SK-N-SH (cell line): ENCODE measurements around the gene PRRT1B. TPM values are rescaled to one million over a fixed set of nuclear protein-coding genes. Genes with fewer than 3 reads are reported as not detected.

ENCODE experiments used
- CTCF ChIA-PET: fragments of 300-600, 350-600 bp; formaldehyde crosslinking; extraction: SDS; loops from one replicate; lab custom pipeline; 2021; lab: Yijun Ruan, JAX
- POLR2A ChIA-PET: fragments of 350-600 bp; sonication (Branson Sonifier 250); formaldehyde crosslinking; extraction: SDS; loops from one replicate; lab custom pipeline; 2020; ENCODE audit warnings: antibody characterized with exemption, inconsistent platforms; lab: Yijun Ruan, JAX
- DNase-seq: peaks from one replicate; pipeline ENCODE4 v3.0.0; 2012
- H2AFZ ChIP-seq: fragments of 200-600 bp; sonication (generic); 2 replicates; pipeline ENCODE4 v1.8.1; 2016; ENCODE audit warnings: antibody characterized with exemption, mild to moderate bottlenecking, low read depth
- H3F3A ChIP-seq: fragments of 200-600 bp; sonication (generic); replicated peaks from 2 replicates; pipeline ENCODE3; 2016; ENCODE audit warnings: antibody characterized with exemption, mild to moderate bottlenecking; ENCODE audit not compliant: insufficient read depth
- H3K27ac ChIP-seq, 2 experiments: fragments of 200-500 bp in 1 of 2; fragments of 200-600 bp in 1 of 2; sonication (Bioruptor generic) in 1 of 2; sonication (generic), shearing (Covaris generic) in 1 of 2; 2 replicates each; pipeline versions ENCODE4 v1.5.1 to v1.6.1; 2014 to 2016; ENCODE audit warnings: low read depth in 2 of 2, inconsistent platforms in 1 of 2, low read length in 1 of 2, mild to moderate bottlenecking in 1 of 2, mixed read lengths in 1 of 2
- H3K27me3 ChIP-seq: fragments of 200-600 bp; sonication (generic), shearing (Covaris generic); 2 replicates; pipeline ENCODE4 v1.6.1; 2016; ENCODE audit warnings: mixed run types; ENCODE audit not compliant: insufficient read depth
- H3K36me3 ChIP-seq, 2 experiments: fragments of 200-500 bp in 1 of 2; fragments of 200-600 bp in 1 of 2; sonication (Bioruptor generic) in 1 of 2; sonication (generic) in 1 of 2; replicated peaks in 1 of 2; 2 replicates each; pipeline versions ENCODE3 to v1.5.1; 2014 to 2016; ENCODE audit warnings: low read length in 1 of 2, mild to moderate bottlenecking in 1 of 2; ENCODE audit not compliant: insufficient read depth in 2 of 2, control insufficient read depth in 1 of 2
- H3K4me1 ChIP-seq, 2 experiments: fragments of 200-500 bp in 1 of 2; fragments of 200-600 bp in 1 of 2; sonication (Bioruptor generic) in 1 of 2; sonication (generic), shearing (Covaris generic) in 1 of 2; 2 replicates each; pipeline versions ENCODE4 v1.5.1 to v1.6.1; 2014 to 2016; ENCODE audit warnings: low read depth in 1 of 2, low read length in 1 of 2, mixed run types in 1 of 2; ENCODE audit not compliant: insufficient read depth in 2 of 2, control insufficient read depth in 1 of 2
- H3K4me2 ChIP-seq: fragments of 200-600 bp; sonication (generic), shearing (Covaris generic); 2 replicates; pipeline ENCODE4 v1.6.1; 2017; ENCODE audit warnings: mixed run types
- H3K4me3 ChIP-seq, 2 experiments: fragments of 200-500 bp in 1 of 2; fragments of 200-600 bp in 1 of 2; sonication (Bioruptor generic) in 1 of 2; sonication (generic), shearing (Covaris generic) in 1 of 2; 2 replicates each; pipeline versions ENCODE4 v1.5.1 to v1.8.1; 2014 to 2016; ENCODE audit warnings: low read depth in 2 of 2, inconsistent platforms in 1 of 2, low read length in 1 of 2, mild to moderate bottlenecking in 1 of 2, mixed read lengths in 1 of 2, moderate library complexity in 1 of 2
- H3K79me2 ChIP-seq: fragments of 200-600 bp; sonication (generic); 2 replicates; pipeline ENCODE4 v1.8.1; 2017; ENCODE audit warnings: mild to moderate bottlenecking; ENCODE audit not compliant: insufficient read depth
- H3K9ac ChIP-seq: fragments of 200-600 bp; sonication (generic); 2 replicates; pipeline ENCODE4 v1.6.1; 2017; ENCODE audit warnings: mixed run types
- H3K9me2 ChIP-seq: fragments of 200-600 bp; sonication (generic); 2 replicates; pipeline ENCODE4 v1.6.1; 2017; ENCODE audit warnings: mixed run types
- H3K9me3 ChIP-seq: fragments of 200-600 bp; sonication (generic); 2 replicates; pipeline ENCODE4 v1.6.1; 2017; ENCODE audit warnings: mixed run types, mild to moderate bottlenecking, moderate library complexity
- H4K20me1 ChIP-seq: fragments of 200-600 bp; sonication (generic); 2 replicates; pipeline ENCODE4 v1.6.1; 2017; ENCODE audit warnings: mild to moderate bottlenecking, mixed run types; ENCODE audit not compliant: insufficient read depth
- EZH2phosphoT487 ChIP-seq: fragments of 200-600 bp; sonication (generic); IDR thresholded peaks from 2 replicates; pipeline ENCODE4 v1.6.1; 2017; ENCODE audit warnings: low read depth, mixed run types, mild to moderate bottlenecking, antibody characterized with exemption, moderate library complexity, borderline replicate concordance
- FOSL2 ChIP-seq: IDR thresholded peaks from 2 replicates; pipeline ENCODE4 v1.4.0; 2012; ENCODE audit warnings: low read depth, mild to moderate bottlenecking, moderate library complexity, borderline replicate concordance
- FOXJ3 ChIP-seq: sonication (generic); formaldehyde crosslinking; IDR thresholded peaks from 2 replicates; pipeline ENCODE4 v1.5.1; 2020; ENCODE audit warnings: mild to moderate bottlenecking, missing genetic modification reagents
- MEF2A ChIP-seq: IDR thresholded peaks from 2 replicates; pipeline ENCODE4 v1.4.0; 2012; ENCODE audit warnings: low read depth, borderline replicate concordance
- REST ChIP-seq: IDR thresholded peaks from 2 replicates; pipeline ENCODE4 v1.6.1; 2012; ENCODE audit warnings: mild to moderate bottlenecking, low read depth, low read length, moderate library complexity
- SIN3A ChIP-seq: IDR thresholded peaks from 2 replicates; pipeline ENCODE4 v1.6.1; 2012; ENCODE audit warnings: low read depth, mild to moderate bottlenecking, low read length, moderate library complexity, borderline replicate concordance
- SMC3 ChIP-seq: IDR thresholded peaks from 2 replicates; pipeline ENCODE4 v1.6.1; 2012; ENCODE audit warnings: low read depth, low read length, improper control_type of control experiment
- WGBS: methylation state at CpG from one replicate; pipeline ENCODE4 v1.1.6; 2017; ENCODE audit warnings: low lambda C conversion rate; 5-methylcytosine and 5-hydroxymethylcytosine counted together
- polyA plus RNA-seq, 3 experiments: library from polyadenylated mRNA; depleted of rRNA; stranded (reverse); fragments of >200 nt; gene quantifications; 2 replicates each; pipeline ENCODE4 v1.2.3, GENCODE V29; 2012
- TF ChIP-seq, protein P1 (sequence below): IDR thresholded peaks from 2 replicates; pipeline ENCODE4 v1.4.0; 2012; ENCODE audit warnings: low read depth
- TF ChIP-seq, protein P2 (sequence below): fragments of 150-350 bp; IDR thresholded peaks from 2 replicates; pipeline ENCODE4 v1.6.1; 2017; ENCODE audit warnings: antibody characterized with exemption, low read length, low read depth, borderline replicate concordance

Gene PRRT1B
- polyA plus RNA-seq, 1 of the 3 experiments (the other 2 are of a cell fraction), result not detected

DNA sequence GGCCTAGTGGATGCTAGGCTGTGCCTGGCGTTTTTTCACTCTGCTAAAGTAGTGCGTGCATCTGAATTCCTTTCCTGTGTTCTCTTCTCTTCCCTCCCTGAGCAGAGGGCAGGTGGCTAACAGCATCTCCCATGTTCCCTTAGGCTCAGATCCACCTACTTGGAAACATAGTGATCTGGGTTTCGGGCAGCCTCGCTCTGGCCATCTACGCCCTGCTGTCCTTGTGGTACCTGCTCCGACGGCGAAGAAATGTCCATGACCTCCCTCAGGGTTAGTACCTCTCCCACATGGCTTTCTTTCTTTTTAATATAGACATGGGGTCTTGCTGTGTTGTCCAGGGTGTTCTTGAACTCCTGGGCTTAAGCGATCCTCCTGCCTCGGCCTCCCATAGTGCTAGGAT is 24.1 kb upstream of the PRRT1B start:
- no peak for DNase-seq
- TF ChIP-seq FOXJ3 (CRISPR knock-in tag) (no peak), MEF2A (no peak), EZH2phosphoT487 (no peak)
- H3K27ac ChIP-seq, result no peak overlapping the region
- no peaks in the 10 kb centered on the region for H3K79me2 ChIP-seq
- no peaks in the 10 kb centered on the region for H3F3A ChIP-seq
- H3K36me3 ChIP-seq, result peaks cover 15 to 84% of the 10 kb centered on the region in 2 experiments
- CTCF ChIA-PET, result interaction anchor here (0.9 kb wide), 1 partner anchor 9 kb away, joined by 3 read pairs; no protein-coding TSS in a partner anchor
- H3K4me1 ChIP-seq, result no peaks in the 10 kb centered on the region; a peak in 1 of 4 replicates
- H2AFZ ChIP-seq, result no peak overlapping the region
- no peak overlapping the region for H3K4me2 ChIP-seq
- POLR2A ChIA-PET, result no interaction called here
- no peaks in the 10 kb centered on the region for H3K27me3 ChIP-seq
- WGBS, result 92% methylated on average over 10 of the region's 10 CpGs
- no peak overlapping the region for H3K4me3 ChIP-seq
- H4K20me1 ChIP-seq, result no peaks in the 10 kb centered on the region
- H3K9ac ChIP-seq, result no peak overlapping the region
- no peaks in the 10 kb centered on the region for H3K9me3 ChIP-seq
- no peaks in the 10 kb centered on the region for H3K9me2 ChIP-seq

GRCh38 chr9:131521822-131522221 is 23.5 kb upstream of the PRRT1B start:
- no peak for DNase-seq
- H3K27me3 ChIP-seq, result no peaks in the 10 kb centered on the region
- H3K4me2 ChIP-seq, result no peak overlapping the region
- no peaks in the 10 kb centered on the region for H3K79me2 ChIP-seq
- H3K4me3 ChIP-seq, result no peak overlapping the region
- H3K9ac ChIP-seq, result no peak overlapping the region
- no peaks in the 10 kb centered on the region for H3F3A ChIP-seq
- CTCF ChIA-PET, result no interaction called here
- H3K36me3 ChIP-seq, result peaks cover 9 to 82% of the 10 kb centered on the region in 2 experiments
- H3K27ac ChIP-seq, result no peak overlapping the region
- no peaks in the 10 kb centered on the region for H3K9me3 ChIP-seq
- H2AFZ ChIP-seq, result no peak overlapping the region
- H4K20me1 ChIP-seq, result no peaks in the 10 kb centered on the region
- no peak for TF ChIP-seq REST
- TF ChIP-seq, protein P1, sequence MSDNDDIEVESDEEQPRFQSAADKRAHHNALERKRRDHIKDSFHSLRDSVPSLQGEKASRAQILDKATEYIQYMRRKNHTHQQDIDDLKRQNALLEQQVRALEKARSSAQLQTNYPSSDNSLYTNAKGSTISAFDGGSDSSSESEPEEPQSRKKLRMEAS, result no peak
- TF ChIP-seq FOSL2, result no peak
- TF ChIP-seq SIN3A, result no peak
- TF ChIP-seq, protein P2, sequence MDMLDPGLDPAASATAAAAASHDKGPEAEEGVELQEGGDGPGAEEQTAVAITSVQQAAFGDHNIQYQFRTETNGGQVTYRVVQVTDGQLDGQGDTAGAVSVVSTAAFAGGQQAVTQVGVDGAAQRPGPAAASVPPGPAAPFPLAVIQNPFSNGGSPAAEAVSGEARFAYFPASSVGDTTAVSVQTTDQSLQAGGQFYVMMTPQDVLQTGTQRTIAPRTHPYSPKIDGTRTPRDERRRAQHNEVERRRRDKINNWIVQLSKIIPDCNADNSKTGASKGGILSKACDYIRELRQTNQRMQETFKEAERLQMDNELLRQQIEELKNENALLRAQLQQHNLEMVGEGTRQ, result no peak
- no peak for TF ChIP-seq SMC3
- TF ChIP-seq, all 33 proteins: peak for 0
- POLR2A ChIA-PET, result no interaction called here
- H3K4me1 ChIP-seq, result no peaks in the 10 kb centered on the region; a peak in 1 of 4 replicates
- H3K9me2 ChIP-seq, result no peaks in the 10 kb centered on the region
- 91% methylated on average over 13 of the region's 13 CpGs for WGBS
